H1 (cell line): ENCODE data around the gene C1orf210.

ENCODE experiments used
- BCL11A ChIP-seq, 2 experiments: IDR thresholded peaks; one replicate each; pipeline ENCODE4 v1.6.1; 2011; ENCODE audit warnings: low read depth in 2 of 2, low read length in 2 of 2, mild to moderate bottlenecking in 2 of 2
- CREB1 ChIP-seq: IDR thresholded peaks from 2 replicates; pipeline ENCODE4 v1.6.1; 2012; ENCODE audit warnings: inconsistent platforms
- TBP ChIP-seq: IDR thresholded peaks from 2 replicates; pipeline ENCODE4 v1.6.1; 2011; ENCODE audit warnings: low read depth, low read length, improper control_type of control experiment
- TF ChIP-seq, protein P1 (sequence below), 3 experiments: IDR thresholded peaks; 1 replicate in 2 of 3; 2 replicates in 1 of 3; pipeline versions ENCODE4 v1.5.1 to v1.6.1; 2011; ENCODE audit warnings: low read length in 3 of 3, mild to moderate bottlenecking in 3 of 3, inconsistent platforms in 2 of 3, low read depth in 1 of 3, moderate library complexity in 1 of 3; ENCODE audit not compliant: insufficient read depth in 1 of 3; ENCODE audit errors: control extremely low read depth in 1 of 3

DNA sequence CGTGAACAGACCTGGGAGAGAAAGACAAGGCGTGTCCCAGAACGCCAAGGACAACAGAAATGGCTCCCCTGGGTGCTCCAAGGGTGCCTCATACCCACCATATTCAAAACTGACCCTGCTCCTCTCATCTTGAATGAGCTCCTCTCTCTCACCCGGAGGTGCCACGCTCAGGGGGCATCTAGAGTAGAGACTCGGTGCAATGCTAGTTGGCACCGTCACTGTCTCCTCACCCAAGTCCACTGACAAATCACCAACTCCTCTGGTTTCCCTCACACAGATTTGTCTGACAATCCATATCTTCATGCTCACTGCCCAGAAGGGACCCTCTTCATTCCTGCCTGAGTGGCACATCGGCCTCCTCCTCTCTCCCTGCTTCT lies 10.6 kb downstream of the C1orf210 start:
- TF ChIP-seq, protein P1, sequence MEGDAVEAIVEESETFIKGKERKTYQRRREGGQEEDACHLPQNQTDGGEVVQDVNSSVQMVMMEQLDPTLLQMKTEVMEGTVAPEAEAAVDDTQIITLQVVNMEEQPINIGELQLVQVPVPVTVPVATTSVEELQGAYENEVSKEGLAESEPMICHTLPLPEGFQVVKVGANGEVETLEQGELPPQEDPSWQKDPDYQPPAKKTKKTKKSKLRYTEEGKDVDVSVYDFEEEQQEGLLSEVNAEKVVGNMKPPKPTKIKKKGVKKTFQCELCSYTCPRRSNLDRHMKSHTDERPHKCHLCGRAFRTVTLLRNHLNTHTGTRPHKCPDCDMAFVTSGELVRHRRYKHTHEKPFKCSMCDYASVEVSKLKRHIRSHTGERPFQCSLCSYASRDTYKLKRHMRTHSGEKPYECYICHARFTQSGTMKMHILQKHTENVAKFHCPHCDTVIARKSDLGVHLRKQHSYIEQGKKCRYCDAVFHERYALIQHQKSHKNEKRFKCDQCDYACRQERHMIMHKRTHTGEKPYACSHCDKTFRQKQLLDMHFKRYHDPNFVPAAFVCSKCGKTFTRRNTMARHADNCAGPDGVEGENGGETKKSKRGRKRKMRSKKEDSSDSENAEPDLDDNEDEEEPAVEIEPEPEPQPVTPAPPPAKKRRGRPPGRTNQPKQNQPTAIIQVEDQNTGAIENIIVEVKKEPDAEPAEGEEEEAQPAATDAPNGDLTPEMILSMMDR (IDR thresholded peaks at IDR 0.05; ENCODE audit: control extremely low read depth in 1 of 3, insufficient read depth in 1 of 3, low read depth in 1 of 3, low read length in 3 of 3), result no peak
- no peak for TF ChIP-seq BCL11A (IDR thresholded peaks at IDR 0.05; ENCODE audit: low read depth in 2 of 2, low read length in 2 of 2)
- TF ChIP-seq TBP, result no peak
- TF ChIP-seq CREB1, result no peak
